Measurements from ENCODE around the gene LNX2.

DNA sequence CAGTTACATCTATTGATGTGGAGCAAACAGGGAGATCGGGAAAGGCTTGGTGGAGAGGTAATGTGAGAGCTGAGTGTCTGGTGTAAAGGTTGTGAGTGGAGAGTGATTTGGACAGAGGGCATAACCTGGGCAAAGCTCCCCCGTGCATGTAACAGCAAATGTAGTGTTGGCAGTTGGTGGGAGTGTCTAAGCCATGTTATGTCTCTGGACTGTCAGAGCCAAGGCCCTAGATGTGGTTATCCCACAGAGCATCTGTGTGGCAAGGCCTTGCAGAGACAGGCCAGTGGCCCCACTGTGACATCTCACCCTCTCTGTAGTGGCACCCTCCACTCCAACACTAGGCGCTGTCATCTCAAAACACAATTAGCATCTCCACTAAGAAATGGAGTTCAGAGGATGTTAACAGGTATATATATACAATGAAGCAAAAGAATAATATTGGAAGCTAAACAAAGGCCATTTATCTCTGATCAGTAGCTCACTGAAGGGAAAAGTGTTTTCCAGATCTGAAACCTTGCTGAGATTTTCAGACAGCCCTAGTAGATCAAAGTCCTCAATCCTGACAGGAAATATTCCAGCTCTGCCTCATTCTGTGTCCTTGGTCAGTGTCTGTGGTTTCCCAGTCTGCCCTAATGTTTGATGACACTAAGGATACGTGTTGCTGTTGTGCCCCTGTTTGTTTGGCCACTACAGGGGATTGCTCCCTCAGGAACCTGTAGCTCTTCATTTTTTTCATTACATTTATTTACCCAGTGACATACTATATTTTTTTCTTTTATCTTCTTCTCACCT, 21.6 kb upstream of the LNX2 start:
- TF ChIP-seq, protein P1, sequence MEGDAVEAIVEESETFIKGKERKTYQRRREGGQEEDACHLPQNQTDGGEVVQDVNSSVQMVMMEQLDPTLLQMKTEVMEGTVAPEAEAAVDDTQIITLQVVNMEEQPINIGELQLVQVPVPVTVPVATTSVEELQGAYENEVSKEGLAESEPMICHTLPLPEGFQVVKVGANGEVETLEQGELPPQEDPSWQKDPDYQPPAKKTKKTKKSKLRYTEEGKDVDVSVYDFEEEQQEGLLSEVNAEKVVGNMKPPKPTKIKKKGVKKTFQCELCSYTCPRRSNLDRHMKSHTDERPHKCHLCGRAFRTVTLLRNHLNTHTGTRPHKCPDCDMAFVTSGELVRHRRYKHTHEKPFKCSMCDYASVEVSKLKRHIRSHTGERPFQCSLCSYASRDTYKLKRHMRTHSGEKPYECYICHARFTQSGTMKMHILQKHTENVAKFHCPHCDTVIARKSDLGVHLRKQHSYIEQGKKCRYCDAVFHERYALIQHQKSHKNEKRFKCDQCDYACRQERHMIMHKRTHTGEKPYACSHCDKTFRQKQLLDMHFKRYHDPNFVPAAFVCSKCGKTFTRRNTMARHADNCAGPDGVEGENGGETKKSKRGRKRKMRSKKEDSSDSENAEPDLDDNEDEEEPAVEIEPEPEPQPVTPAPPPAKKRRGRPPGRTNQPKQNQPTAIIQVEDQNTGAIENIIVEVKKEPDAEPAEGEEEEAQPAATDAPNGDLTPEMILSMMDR (conservative IDR thresholded peaks at IDR 0.05; ENCODE audit: low read length): no peak
- TF ChIP-seq EZH2phosphoT487 (IDR thresholded peaks at IDR 0.05; ENCODE audit: borderline replicate concordance, low read depth, low read length): no peak

All from OCI-LY7 (cell line).